Activated naive CD8-positive, alpha-beta T cell treated with anti-CD3 and anti-CD28 coated beads, Interleukin-2, amount 10 ng/mL, durations not matched to agents 7 days and 5 days (primary cell): ENCODE measurements around the gene C19orf67. TPM values are rescaled to one million over a fixed set of nuclear protein-coding genes. Genes with fewer than 3 reads are reported as not detected.

Experiments
- ATAC-seq: fragments of 150-1000 bp; cut with Tn5 transposase; one replicate; pipeline ENCODE4 v1.10.0; 2021; ENCODE audit warnings: low read depth, moderate library complexity
- POLR2A ChIA-PET: fragments of 350-600 bp; sonication (Branson Sonifier 250); formaldehyde crosslinking; loops from one replicate; lab custom pipeline; 2021; ENCODE audit warnings: antibody characterized with exemption; lab: Charles Lee
- DNase-seq: peaks from one replicate; pipeline ENCODE4 v3.0.0; 2021
- H3K27ac Mint-ChIP-seq: one replicate; pipeline ENCODE4 v1.8.0; 2022; ENCODE audit warnings: mild to moderate bottlenecking, mixed read lengths
- H3K27me3 Mint-ChIP-seq: one replicate; pipeline ENCODE4 v1.8.0; 2022; ENCODE audit warnings: mild to moderate bottlenecking, moderate library complexity, mixed read lengths
- H3K36me3 Mint-ChIP-seq: one replicate; pipeline ENCODE4 v1.8.0; 2021; ENCODE audit warnings: mild to moderate bottlenecking, mixed read lengths
- H3K4me1 Mint-ChIP-seq: one replicate; pipeline ENCODE4 v1.8.0; 2021; ENCODE audit warnings: mixed read lengths
- H3K4me3 Mint-ChIP-seq: one replicate; pipeline ENCODE4 v1.8.0; 2022; ENCODE audit warnings: mild to moderate bottlenecking, moderate library complexity, mixed read lengths
- H3K9me3 Mint-ChIP-seq: one replicate; pipeline ENCODE4 v1.8.0; 2021; ENCODE audit warnings: mixed read lengths
- total RNA-seq, 2 experiments: library from RNA; stranded (reverse); gene quantifications; one replicate each; pipeline ENCODE4 v1.2.3, GENCODE V29; 2021

Gene C19orf67
- total RNA-seq, 2 experiments from 2014 or later = not detected

DNA sequence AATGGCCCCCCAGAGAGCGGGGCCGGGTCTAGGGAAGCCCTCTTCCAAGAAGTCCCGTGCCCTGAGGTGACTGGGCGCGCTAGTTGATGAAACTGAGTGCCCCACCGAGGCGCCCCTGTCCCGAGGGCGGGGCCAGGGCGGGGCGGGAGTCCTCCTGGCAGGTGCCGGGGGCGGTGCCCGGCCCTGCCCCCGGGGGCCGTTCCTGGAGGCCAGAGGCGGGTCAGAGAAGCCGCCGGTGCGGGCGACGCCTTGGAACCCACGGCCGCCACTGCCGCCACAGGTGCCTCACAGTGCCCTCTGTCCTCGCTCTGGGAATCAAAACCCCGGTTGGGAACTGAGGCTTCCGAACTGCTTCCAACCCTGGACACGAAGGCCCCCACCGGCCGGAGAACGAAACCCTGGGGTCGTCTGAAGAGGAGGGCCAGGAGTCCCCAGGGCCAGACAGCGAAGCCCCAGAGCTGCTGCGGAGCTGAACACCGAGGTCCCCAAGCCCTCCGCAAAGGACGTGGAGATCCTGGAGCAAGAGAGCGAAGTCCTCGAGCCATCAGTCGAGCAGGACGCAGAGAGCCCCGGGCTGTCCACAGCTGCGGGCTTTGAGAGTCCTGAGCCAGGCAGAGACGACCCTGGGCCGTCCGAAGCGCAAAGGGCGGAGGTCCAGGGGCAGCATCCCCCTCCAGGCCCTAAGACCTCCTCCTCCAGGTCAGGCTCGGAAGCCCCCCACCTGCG is 12.9 kb downstream of the C19orf67 start, which contains the start of gene MISP3:
Gene MISP3, plus strand, starts transcription at position 252 of the 726 bp plus-strand sequence. CDS start 524 bp downstream, outside the sequence.
- DNase-seq = peak; percentile 70
- Mint-ChIP-seq H3K9me3 (no peaks in the 10 kb centered on the region), H3K27ac (peak within 1 kb of the TSS; percentile 81), H3K27me3 (peaks cover 6% of the 10 kb centered on the region), H3K4me1 (peaks cover 14% of the 10 kb centered on the region), H3K36me3 (no peaks in the 10 kb centered on the region), H3K4me3 (peak within 1 kb of the TSS; percentile 96)
- POLR2A ChIA-PET = interaction anchor here (0.9 to 3.0 kb wide), 4 partner anchors 41 to 196 kb away, joined by 3 to 19 read pairs (median 5); partner anchors contain the start of genes IL27RA and NANOS3
- ATAC-seq = peak; percentile 6

DNA sequence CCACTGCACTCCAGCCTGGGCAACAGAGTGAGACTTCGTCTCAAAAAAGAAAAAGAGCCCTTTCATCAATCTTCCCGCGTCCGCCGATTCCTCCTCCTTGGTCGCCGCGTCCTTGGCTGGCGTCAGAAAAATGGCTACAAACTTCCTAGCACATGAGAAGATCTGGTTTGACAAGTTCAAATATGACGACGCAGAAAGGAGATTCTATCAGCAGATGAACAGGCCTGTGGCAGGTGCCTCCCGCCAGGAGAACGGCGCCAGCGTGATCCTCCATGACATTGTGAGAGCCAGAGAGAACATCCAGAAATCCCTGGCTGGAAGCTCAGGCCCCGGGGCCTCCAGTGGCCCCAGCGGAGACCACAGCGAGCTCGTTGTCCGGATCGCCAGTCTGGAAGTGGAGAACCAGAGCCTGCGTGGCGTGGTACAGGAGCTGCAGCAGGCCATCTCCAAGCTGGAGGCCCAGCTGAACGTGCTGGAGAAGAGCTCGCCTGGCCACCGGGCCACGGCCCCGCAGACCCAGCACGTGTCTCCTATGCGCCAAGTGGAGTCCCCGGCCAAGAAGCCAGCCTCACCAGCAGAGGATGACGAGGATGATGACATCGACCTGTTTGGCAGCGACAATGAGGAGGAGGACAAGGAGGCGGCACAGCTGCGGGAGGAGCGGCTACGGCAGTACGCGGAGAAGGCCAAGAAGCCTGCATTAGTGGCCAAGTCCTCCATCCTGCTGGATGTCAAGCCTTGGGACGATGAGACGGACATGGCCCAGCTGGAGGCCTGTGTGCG is 15.1 kb downstream of the C19orf67 start:
- no peak overlapping the region for H3K27ac Mint-ChIP-seq
- H3K4me1 Mint-ChIP-seq = peaks cover 16% of the 10 kb centered on the region
- H3K4me3 Mint-ChIP-seq = no peak overlapping the region
- ATAC-seq = no peak
- H3K36me3 Mint-ChIP-seq = no peaks in the 10 kb centered on the region
- peaks cover 10% of the 10 kb centered on the region for H3K27me3 Mint-ChIP-seq
- POLR2A ChIA-PET = interaction anchor here (0.6 to 3.6 kb wide), 6 partner anchors 10 to 283 kb away, joined by 3 to 11 read pairs (median 3); partner anchors contain the start of gene IL27RA
- DNase-seq = no peak
- no peaks in the 10 kb centered on the region for H3K9me3 Mint-ChIP-seq

DNA sequence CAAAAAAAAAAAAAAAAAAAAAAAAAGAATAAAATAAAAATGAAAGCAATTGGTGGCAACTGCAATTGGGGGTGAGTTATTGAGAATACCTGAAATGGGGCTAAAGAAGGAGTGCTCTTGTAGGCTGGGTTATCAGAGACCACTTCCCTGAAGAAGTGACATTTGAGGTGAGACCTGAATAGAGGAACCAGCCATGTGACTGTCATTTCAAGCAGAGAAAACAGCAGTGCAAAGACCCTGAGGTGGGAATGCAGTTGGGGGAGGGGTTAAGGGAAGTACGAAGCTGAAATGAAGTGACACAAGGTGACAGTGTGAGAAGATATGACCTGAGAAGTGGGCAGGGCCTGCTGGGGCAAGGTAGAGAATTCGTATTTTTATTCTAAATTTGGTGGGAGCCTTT is 19.4 kb downstream of the C19orf67 start:
- H3K36me3 Mint-ChIP-seq = no peaks in the 10 kb centered on the region
- H3K4me3 Mint-ChIP-seq = no peak overlapping the region
- POLR2A ChIA-PET = no interaction called here
- peaks cover 14% of the 10 kb centered on the region for H3K27me3 Mint-ChIP-seq
- no peaks in the 10 kb centered on the region for H3K9me3 Mint-ChIP-seq
- no peak overlapping the region for H3K27ac Mint-ChIP-seq
- peaks cover 4% of the 10 kb centered on the region for H3K4me1 Mint-ChIP-seq
- ATAC-seq (peak; percentile 42), DNase-seq (no peak)

DNA sequence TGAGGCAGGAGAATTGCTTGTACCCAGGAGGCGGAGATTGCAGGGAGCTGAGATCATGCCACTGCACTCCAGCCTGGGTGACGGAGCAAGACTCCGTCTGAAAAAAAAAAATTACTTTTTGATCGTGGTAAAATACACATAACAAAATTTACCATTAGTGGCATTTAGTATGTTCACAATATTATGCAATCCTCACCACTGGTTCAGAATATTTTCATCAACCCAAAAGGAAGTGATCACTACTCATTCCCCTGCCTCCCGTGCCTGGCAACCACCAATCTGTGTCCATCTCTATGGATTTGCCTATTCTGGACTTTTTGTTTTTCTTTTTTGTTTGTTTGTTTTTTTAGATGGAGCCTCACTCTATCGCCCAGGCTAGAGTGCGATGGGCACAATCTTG is 22.5 kb downstream of the C19orf67 start:
- Mint-ChIP-seq H3K4me1 (peaks cover 10% of the 10 kb centered on the region), H3K4me3 (no peak overlapping the region), H3K36me3 (no peaks in the 10 kb centered on the region), H3K27ac (no peak overlapping the region), H3K9me3 (no peaks in the 10 kb centered on the region), H3K27me3 (peaks cover 32% of the 10 kb centered on the region)
- POLR2A ChIA-PET = no interaction called here
- no peak for ATAC-seq
- no peak for DNase-seq

DNA sequence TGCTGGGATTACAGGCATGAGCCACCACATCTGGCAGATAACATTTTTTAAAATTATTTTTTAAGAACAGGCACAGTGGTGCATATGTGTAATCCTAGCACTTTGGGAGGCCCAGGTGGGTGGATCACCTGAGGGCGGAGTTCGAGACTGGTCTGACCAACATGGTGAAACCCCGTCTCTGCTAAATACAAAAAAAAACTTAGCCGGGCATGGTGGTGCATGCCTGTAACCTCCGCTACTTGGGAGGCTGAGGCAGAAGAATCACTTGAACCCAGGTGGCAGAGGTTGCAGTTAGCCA is 23.1 kb downstream of the C19orf67 start:
- peaks cover 12% of the 10 kb centered on the region for H3K4me1 Mint-ChIP-seq
- H3K36me3 Mint-ChIP-seq = no peaks in the 10 kb centered on the region
- ATAC-seq = no peak
- POLR2A ChIA-PET = no interaction called here
- H3K27me3 Mint-ChIP-seq = peaks cover 38% of the 10 kb centered on the region
- H3K27ac Mint-ChIP-seq = no peak overlapping the region
- no peaks in the 10 kb centered on the region for H3K9me3 Mint-ChIP-seq
- H3K4me3 Mint-ChIP-seq = no peak overlapping the region
- no peak for DNase-seq

DNA sequence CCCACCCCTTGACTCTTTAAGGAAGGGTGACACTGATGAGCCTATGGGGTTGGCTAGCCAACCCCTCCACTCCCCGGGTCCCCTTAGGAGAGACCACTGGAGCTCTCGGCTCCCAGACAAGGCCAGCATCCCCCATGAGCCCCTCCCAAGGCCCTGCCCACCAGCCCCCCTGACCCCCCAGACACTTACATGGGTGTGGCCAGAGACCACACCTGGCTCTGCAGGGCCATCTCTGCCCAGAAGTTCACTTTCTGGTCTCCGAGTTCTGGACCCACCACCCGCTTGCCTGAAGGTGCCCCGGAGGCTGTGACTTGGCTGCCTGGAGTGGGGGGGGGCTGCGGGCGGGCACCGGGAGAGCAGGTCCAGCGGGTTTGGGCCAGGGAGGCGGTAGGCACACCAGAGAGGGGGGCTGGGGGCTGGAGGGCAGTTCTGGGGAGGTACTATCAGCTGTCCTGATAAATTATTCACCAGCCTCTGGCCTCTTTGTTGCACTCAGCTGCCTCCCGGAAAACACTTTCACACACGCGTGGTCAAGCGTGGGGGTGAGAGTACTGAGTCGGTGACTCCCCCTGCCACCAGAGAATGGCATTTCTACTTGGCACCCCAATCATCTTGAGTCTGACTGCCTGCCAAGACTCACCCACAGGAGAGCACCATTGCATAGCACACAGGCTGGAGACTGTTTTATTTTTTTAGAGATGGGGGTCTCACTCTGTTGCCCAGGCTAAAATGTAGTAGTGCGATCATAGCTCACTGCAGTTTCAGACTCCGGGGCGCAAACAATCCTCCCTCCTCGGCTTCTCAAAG is 23.6 kb downstream of the C19orf67 start, which contains the start of gene PALM3:
Gene PALM3, minus strand, starts transcription at position 326 of the 807 bp plus-strand sequence. Its CDS starts 96 bp downstream, at position 230.
- DNase-seq = no peak
- H3K36me3 Mint-ChIP-seq = no peaks in the 10 kb centered on the region
- H3K4me1 Mint-ChIP-seq = peaks cover 12% of the 10 kb centered on the region
- POLR2A ChIA-PET = no interaction called here
- H3K27me3 Mint-ChIP-seq = peaks cover 41% of the 10 kb centered on the region
- H3K9me3 Mint-ChIP-seq = no peaks in the 10 kb centered on the region
- no peak for ATAC-seq
- no peak within 1 kb of the TSS for H3K4me3 Mint-ChIP-seq
- no peak within 1 kb of the TSS for H3K27ac Mint-ChIP-seq

DNA sequence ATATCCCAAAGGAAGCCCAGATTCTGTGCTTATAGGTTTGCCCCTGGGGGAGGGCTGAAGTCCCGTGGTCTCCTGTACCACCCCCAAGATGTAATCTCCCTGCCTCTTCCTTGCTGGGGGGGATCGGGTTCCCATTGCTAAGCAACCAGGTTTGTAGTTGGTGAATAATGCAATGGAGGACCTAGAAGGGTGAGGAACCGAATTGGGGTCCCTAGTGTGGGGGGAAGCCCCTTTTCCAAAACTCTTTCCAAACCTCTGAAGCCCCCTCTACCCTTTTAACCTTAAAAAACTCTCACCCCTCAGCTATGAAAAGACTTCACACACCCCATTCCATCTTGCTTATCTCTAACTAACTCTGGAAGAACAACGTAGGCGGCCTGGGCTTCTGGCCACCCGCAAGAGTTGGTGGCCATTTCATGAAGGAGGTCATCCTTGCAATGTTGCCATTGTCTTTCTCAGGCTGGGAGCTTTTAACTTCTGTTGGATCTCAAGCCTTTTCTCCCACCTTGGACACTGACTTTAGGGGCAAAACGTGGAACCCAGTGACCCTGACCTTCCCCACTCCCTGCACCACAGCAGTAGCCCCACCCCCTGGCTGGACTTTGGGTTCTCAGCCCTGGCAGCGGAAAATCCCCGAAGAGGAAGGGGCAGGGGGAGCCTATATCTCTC is 24.4 kb downstream of the C19orf67 start:
- Mint-ChIP-seq H3K4me3 (no peak overlapping the region), H3K27me3 (peaks cover 43% of the 10 kb centered on the region), H3K27ac (no peak overlapping the region), H3K36me3 (no peaks in the 10 kb centered on the region), H3K9me3 (no peaks in the 10 kb centered on the region), H3K4me1 (peaks cover 11% of the 10 kb centered on the region)
- ATAC-seq (no peak), DNase-seq (no peak)
- POLR2A ChIA-PET = interaction anchor here (1.0 to 1.1 kb wide), 2 partner anchors 9 to 29 kb away, joined by 3 to 4 read pairs; partner anchors contain the start of gene IL27RA

DNA sequence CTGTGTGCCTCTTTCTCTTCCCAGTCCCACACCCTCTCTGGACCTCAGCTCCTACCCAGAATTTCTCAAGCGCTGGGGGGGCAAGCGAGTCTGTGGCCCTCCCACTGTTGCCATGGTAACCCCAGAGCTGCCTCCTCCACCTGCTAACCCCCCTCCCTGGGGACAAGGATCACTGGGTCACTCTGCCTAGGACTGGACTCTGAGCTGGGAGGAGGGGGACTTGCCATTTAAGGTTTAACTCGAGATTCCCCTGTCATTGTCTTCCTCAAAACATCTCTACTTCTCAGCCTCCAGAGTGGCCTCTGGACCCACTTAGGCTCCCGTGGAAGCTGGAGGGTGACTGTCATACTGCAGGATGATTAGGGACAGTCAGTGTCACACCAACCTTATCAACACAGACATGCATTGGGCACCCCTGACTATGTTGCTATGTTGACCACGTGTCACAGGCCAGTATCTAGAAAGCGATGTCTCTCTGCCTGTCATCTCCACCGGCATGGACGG is 25.9 kb downstream of the C19orf67 start:
- H3K9me3 Mint-ChIP-seq = no peaks in the 10 kb centered on the region
- no peak overlapping the region for H3K4me3 Mint-ChIP-seq
- POLR2A ChIA-PET = interaction anchor here (1.8 kb wide), 1 partner anchor 178 kb away, joined by 5 read pairs; no protein-coding TSS in a partner anchor
- DNase-seq (no peak), ATAC-seq (no peak)
- H3K27me3 Mint-ChIP-seq = peaks cover 38% of the 10 kb centered on the region
- H3K27ac Mint-ChIP-seq = no peak overlapping the region
- H3K4me1 Mint-ChIP-seq = peaks cover 10% of the 10 kb centered on the region
- H3K36me3 Mint-ChIP-seq = no peaks in the 10 kb centered on the region

DNA sequence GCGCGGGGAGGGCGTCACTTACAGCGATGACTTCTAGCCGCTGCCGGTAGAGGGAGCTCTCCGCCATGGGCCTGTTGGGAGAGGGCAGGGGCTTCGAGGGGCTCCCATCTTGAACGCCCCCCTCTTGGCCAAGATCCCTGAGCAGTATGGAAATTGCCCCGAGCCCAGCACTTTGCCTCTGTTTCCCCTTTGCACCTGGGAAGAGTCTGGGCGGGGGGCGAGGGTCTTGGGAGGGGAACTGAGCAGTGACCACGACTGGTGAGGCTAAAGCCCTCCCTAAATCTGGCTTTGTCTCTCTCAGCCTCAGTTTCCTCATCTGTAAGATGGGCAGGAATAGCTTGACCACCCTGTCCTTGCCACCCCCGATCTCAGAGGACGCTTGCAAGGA is 26.5 kb downstream of the C19orf67 start:
- Mint-ChIP-seq H3K4me3 (no peak overlapping the region), H3K4me1 (peaks cover 12% of the 10 kb centered on the region), H3K36me3 (peaks cover under 1% of the 10 kb centered on the region), H3K27me3 (peaks cover 38% of the 10 kb centered on the region), H3K27ac (no peak overlapping the region), H3K9me3 (no peaks in the 10 kb centered on the region)
- ATAC-seq (no peak), DNase-seq (peak; percentile 72)
- POLR2A ChIA-PET = interaction anchor here (0.7 to 1.8 kb wide), 2 partner anchors 177 to 179 kb away, joined by 3 to 5 read pairs; no protein-coding TSS in a partner anchor

DNA sequence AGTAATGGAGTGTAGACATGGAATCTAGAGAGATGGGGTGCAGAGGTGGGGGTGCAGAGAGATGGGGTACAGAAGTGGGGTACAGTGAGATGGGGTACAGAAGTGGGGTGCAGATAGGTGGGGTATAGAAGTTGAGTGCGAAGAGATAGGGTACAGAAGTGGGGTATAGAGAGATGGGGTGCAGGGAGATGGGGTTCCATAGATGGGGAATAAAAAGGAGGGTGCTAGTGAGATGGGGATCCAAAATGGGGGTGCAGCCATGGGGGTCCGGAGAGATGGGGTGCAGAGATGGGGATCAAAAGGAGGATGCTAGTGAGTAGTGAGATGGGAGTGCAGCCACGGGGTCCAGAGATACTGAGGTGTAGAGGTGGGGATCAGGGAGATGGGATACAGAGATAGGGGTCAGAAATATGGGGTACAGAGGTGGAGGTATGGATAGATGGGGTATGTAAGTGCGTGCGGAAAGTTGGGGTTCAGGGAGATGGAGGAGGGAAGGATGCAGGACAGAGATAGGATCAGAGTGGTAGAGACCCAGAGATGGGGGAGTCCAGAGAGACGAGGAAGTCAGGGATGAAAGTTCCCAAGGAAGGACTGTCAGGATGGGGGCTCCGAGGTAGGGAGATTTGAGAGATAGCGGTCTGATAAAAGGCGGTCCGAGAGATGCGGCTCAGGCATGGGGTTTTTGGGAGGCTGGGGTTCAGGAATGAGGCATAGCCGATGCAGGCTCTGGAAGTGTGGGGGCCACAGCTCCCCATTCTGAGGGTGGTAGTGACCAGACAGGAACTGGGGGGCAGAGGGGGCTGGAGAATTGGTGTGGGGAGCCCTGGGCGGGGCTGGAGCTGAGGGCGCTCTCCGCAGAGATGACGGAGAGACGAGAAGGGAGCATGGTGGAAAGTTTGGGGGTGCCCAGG is 27.1 kb downstream of the C19orf67 start:
- H3K9me3 Mint-ChIP-seq = no peaks in the 10 kb centered on the region
- POLR2A ChIA-PET = interaction anchor here (0.7 to 1.8 kb wide), 2 partner anchors 176 to 179 kb away, joined by 3 to 5 read pairs; no protein-coding TSS in a partner anchor
- peaks cover 12% of the 10 kb centered on the region for H3K4me1 Mint-ChIP-seq
- DNase-seq (no peak), ATAC-seq (no peak)
- peaks cover 4% of the 10 kb centered on the region for H3K36me3 Mint-ChIP-seq
- H3K27me3 Mint-ChIP-seq = peaks cover 38% of the 10 kb centered on the region
- no peak overlapping the region for H3K4me3 Mint-ChIP-seq
- no peak overlapping the region for H3K27ac Mint-ChIP-seq

DNA sequence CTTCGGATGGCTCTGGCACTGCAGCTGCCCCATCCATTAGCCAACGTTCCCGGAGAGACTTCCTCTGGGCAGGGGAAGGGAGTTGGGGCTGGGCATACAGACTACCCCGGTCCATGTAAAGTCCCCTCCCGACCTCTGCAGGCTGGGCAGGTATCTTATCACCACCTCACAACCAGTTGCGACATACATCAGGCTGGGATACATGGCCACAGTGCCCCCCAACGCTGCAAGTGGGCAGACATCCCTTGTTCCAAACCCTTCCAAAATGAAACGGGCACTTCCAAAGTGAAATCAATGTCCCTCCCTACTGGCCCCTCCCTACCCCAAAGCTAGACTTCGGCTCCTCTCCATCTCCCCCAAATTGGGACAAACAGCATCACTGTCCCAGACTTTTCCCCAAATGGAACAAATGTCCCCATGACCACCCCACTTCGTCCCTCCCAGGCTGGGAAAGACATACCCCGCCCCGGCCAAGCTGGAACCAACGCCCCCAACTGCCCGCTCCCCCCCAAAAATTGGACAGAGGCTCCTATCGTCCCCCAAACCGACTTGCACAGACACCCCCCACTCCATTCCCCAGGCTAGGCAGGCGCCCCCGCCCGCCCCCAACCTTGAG is 28.7 kb downstream of the C19orf67 start:
- H3K36me3 Mint-ChIP-seq = peaks cover 14% of the 10 kb centered on the region
- peaks cover 12% of the 10 kb centered on the region for H3K4me1 Mint-ChIP-seq
- POLR2A ChIA-PET = interaction anchor here (0.5 to 1.0 kb wide), 4 partner anchors 9 to 399 kb away, joined by 3 to 6 read pairs (median 4); partner anchors contain the start of gene RFX1
- H3K9me3 Mint-ChIP-seq = no peaks in the 10 kb centered on the region
- H3K4me3 Mint-ChIP-seq = peak overlapping the region; percentile 50
- DNase-seq (no peak), ATAC-seq (no peak)
- H3K27ac Mint-ChIP-seq = no peak overlapping the region
- peaks cover 38% of the 10 kb centered on the region for H3K27me3 Mint-ChIP-seq
